COLO668 (cell line): ENCODE results near the gene CNGA1.

Experiments
- DNase-seq: peaks from one replicate; lab custom pipeline; 2025; ENCODE audit not compliant: unreplicated experiment; lab: John Stamatoyannopoulos, UW

The CNGA1 gene

DNA sequence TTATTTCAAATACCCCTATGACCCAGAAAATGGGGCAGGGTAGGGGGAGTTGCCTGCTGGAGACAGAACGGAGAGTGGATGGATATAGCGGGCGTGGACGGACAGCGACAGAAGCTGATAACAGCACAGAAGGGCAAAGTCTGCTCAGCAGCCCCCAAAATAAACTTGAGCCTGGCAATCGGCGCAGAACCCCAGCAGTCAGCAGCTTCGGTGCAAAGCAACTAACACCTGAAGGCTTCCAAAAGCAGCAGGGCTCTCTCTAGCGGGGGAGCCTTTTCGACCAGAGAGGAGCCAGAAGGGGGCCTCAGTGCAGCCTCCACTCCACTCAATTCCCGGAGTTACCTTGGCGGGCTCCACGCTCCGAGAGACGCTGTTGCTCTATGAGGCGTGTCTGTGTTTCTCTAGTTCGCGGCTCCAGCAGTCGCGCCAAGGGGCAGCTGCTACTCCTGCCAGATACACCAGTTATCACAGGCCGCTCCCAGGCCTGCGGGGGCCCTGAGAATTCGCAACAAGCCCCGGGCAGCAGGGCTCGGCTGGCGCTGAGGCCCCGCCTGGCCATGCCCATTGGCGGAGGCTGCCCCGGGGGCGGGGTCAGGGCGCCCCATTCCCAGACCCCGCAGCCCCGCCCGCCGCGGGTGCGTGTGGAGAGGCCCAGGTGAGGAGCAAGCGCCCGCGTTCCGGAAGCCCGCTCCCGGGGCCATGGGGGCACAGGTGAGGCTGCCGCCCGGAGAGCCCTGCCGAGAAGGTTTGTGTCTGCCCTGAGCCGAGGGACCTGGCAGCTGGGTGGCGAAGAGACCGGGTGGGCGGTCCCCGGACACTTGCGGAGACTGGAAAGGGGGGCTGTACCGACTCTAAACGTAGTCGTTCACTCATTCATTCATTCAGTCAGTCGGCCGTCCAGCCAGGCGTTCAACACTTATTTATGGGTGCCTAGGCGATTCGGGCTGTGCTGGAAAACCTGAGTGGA, at the start of gene CNGA1, which contains the start of gene NIPAL1:
Gene CNGA1 (minus strand): TSS at position 541 of the 967 bp plus-strand sequence. CDS start 63,992 bp downstream, outside the sequence.
Gene NIPAL1 (plus strand): TSS at position 632 of the 967 bp plus-strand sequence. CDS start 68 bp downstream, at position 700.
- DNase-seq: peak; percentile 96

- no peak for DNase-seq
These were observed 49.1 kb upstream of the CNGA1 start for GRCh38 chr4:48065587-48066052.

- no peak for DNase-seq
These were observed 47.9 kb upstream of the CNGA1 start for GRCh38 chr4:48064349-48064748.

DNA sequence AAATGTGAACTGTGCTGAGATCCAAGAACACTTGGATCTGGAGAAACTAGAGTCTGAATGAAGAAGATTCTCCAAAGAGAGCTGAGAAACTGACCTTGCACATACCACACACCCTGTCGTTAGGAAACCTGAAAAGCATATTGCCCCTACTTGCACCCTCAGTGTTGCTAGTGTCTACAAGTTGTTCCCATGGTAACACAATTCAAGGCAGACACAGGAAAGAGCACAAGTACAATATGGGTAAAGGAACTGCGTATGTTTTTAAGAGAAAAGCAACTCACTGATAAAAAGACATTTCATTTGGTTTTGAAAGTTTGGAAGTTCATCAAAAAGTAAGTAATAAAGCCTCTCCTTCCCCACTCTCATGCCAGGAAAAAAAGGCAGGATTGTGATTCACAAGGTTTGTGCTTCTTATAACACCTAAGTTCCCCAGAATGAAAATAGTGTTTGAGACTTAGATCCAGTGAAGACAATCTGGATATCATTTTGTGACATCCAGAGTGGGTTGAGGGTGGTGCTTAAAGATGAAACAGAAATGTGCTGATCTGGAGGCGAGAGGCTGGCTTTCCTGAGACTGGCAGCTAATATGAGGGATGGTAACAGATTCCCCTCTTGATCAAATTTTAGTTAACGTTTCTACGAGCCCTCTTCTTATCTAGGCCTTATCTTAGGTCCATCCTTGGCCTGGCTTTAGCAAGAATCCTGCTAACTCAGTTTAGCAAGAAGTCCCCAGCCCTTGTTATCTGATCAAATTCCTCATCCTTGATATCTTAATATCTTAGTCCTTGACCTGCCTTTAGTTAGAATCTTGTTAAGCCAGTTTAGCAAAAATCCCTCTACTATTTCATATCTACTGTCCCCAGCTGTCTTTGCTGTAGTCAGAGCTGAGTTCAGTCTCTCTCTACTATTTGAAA, 42.4 kb upstream of the CNGA1 start:
- no peak for DNase-seq

- no peak for DNase-seq
These were observed 34.6 kb upstream of the CNGA1 start for GRCh38 chr4:48051078-48051477.

DNA sequence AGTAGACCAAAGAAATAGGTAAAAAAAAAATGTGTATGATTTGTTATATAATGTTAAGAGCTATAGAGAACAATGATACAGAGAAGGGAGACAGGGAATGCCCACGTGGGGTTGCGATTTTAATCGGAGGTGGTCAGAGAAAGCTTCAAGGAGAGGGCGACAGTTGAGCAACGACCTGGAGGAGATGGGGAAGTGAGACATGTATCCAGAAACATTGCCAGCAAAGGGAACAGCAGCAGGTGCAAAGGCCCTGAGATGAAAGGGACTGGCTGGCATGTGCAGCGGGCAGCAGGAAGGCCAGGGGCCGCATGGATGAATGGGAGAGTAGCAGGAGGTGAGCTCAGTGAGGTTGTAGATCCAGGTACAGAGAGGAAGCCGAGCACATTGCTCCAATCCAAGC, 33.0 kb upstream of the CNGA1 start:
- DNase-seq: no peak

GRCh38 chr4:48047896-48048295, 31.4 kb upstream of the CNGA1 start:
- DNase-seq: no peak

GRCh38 chr4:48047421-48047844, 31.0 kb upstream of the CNGA1 start:
- no peak for DNase-seq

DNA sequence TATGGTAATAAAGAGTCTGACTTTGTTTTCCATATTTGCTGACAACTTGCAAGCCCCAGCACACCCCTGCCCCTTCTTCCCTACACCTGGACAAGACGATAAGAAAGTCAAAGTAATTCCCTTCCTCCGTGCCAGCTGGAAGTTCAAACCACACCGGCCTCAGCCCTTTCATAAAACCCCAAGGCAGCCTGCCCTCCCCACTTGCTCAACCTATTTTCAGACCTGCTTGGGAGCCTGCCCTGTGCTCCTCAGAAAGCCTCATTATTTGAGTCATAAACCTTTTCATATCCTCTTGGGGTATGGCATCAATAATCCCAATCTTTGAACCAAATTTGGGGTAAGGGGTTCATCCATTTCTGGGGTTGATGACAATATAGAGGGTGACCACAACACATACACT, 29.6 kb upstream of the CNGA1 start:
- DNase-seq: no peak

GRCh38 chr4:48044298-48044697, 27.8 kb upstream of the CNGA1 start:
- DNase-seq: no peak

DNA sequence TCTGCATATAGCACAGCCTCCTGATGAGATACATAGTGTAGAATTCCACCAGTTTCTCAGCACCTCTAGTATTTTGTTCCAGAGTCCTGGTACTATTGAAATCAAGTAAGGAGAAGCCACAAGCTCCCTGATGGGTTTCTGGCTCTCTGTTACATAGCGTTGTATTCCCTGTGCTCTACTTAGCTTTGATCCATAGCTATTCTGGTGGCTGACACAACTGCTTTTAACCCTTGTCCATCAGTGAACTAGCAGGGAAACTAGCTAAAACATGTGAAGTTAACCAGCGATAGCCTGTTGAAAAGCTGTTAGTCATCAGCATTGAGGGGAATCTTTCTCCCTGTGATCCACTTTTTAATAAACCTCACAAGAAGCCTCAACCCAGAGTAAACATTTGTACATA, 27.0 kb upstream of the CNGA1 start:
- no peak for DNase-seq

- no peak for DNase-seq
These were observed 26.5 kb upstream of the CNGA1 start for GRCh38 chr4:48042979-48043461.

DNA sequence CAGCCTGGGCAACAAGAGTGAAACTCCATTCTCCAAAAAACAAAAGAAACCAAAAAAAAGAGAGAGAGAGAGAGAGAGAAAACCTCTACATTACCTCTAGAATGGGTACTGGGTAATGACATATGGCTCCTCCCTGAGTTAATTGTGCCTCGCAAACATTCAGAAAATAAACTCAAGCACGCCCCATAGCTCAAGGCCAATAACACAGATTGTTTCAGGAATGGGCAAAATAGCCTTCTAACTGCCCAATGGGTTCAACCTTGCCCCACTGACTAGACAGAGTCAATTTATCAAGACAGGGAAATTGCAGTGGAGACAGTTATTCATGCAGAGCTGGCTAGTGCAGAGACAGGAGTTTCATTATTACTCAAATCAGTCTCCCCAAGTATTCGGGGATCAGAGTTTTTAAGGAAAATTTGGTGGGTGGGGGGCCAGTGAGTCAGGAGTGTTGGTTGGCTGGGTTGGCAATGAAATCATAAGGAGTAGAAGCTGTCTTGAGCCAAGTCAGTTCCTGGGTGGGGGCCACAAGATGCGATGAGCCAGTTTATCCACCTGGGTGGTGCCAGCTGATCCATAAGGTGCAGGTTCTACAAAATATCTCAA, 25.2 kb upstream of the CNGA1 start:
- DNase-seq: no peak

- DNase-seq: no peak
These were observed 23.1 kb upstream of the CNGA1 start for GRCh38 chr4:48039561-48039960.

DNA sequence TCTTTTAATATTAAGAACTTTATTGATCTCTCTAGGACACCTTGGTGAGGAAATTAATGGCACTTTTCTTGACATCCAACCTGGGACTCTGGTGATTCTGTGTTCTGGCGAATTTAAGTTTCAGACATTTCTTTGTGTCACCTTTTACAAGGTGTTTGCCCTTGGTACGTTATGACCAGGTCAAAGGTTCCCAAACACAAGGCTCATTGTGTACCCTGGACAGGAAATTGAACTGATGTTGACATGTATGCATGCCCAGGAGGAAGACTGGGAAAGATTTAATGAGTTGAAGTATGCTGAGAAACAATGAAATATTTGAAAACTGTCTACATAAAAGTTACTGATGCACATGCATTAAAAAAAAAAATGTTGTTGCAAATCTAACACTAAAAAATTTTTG, 22.2 kb upstream of the CNGA1 start:
- DNase-seq: no peak

DNA sequence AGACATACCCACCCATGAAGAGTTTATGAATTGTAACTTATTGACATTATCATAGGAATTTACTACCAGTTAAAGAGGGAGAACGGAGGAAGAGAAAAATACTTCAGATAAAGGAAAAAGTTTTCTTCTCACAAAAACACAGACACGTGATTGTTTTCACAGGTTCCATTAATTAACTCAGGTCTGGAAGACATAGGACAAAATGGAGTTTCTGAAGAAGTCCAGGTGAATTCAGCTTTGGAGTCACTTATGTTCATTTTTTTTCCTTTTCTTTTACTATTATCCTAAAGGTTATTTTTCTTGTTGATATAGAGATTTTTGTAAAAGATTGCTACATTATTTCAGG, 20.6 kb upstream of the CNGA1 start:
- DNase-seq: no peak

GRCh38 chr4:48035952-48036351, 19.5 kb upstream of the CNGA1 start:
- DNase-seq: no peak

DNA sequence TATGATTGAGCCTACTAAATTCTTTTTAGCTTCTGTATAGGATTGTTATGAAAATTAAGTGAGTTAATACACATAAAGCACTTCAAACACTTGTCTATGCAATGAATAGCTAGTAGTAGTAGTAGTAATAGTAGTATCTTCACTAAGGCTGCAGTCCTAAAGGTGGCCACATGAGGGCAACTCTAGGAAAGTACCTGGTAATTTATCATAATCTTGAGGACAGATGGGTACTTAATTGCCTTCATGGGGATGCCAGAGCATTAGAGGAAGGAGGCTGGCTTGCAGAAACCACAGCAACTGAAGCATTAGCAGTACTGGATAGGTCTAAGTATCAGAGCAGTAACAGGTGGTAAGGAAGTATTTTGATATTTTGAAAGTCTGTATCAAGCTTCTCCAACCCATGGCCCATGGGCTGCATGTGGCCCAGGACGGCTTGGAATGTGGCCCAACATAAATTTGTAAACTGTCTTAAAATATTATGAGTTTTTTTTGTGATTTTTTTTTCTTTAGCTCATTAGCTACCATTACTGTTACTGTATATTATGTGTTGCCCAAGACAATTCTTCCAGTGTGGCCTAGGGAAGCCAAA, 17.4 kb upstream of the CNGA1 start:
- DNase-seq: peak; percentile 30

DNA sequence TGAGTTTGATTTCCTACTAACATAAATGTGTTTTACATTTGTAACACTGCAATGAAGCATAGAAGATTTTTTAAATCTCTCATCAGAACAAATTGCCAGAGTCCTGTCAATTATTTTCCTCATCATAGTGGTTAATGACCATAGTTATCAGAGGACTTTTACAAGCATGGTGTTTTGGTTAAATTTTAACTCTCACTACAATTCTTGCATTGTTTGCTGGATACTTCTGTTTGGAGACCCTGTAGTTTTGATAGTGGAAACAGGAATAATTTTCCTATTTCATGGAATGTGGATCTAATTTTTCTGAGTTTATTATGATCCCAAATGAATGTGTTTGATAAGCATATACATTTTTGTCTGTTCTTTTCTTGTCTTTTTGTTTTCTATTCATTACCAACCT, 16.9 kb upstream of the CNGA1 start:
- no peak for DNase-seq

DNA sequence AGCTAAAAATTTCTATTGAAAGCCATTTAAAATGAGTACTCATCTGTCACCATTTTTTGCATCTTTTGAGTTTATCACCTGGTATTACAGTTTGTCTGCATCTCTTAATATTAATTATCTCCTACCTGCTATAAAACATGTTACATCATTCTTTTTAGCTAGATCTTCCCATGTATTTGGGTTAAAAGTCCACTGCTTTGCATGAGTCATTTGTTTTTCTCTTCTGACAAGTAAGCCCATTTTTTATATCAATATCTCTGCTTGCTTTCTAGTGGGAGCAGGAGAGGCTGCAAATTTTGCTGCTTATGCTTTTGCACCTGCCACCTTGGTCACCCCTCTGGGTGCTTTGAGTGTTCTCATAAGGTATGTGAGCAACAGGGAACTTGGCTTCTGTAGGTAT, 16.2 kb upstream of the CNGA1 start:
- no peak for DNase-seq
